Measurements from ENCODE around the gene CHRNA9.

CHRNA9 gene

DNA sequence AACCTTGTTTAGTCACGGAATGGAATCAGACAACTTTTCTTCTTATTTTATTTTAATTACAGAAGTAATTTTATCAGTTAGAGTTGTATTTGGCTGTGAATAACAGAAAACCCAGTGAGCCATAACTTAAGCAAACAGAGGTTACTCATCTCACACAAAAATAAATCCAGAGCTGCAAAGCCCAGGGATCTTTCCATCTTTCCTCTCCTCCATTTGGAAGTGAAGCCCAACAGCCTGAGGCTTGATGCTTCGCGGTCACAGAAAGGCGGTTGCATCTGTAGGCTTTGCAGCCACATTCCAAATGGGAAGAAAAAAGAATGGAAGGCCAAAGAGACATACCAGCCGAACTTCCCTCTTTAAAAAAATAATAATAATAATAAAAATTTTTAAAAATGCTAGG lies 22.6 kb downstream of the CHRNA9 start:
- no peak overlapping the region for H3K4me3 ChIP-seq (ENCODE audit: low read depth, low read length)
- TF ChIP-seq, protein P1, sequence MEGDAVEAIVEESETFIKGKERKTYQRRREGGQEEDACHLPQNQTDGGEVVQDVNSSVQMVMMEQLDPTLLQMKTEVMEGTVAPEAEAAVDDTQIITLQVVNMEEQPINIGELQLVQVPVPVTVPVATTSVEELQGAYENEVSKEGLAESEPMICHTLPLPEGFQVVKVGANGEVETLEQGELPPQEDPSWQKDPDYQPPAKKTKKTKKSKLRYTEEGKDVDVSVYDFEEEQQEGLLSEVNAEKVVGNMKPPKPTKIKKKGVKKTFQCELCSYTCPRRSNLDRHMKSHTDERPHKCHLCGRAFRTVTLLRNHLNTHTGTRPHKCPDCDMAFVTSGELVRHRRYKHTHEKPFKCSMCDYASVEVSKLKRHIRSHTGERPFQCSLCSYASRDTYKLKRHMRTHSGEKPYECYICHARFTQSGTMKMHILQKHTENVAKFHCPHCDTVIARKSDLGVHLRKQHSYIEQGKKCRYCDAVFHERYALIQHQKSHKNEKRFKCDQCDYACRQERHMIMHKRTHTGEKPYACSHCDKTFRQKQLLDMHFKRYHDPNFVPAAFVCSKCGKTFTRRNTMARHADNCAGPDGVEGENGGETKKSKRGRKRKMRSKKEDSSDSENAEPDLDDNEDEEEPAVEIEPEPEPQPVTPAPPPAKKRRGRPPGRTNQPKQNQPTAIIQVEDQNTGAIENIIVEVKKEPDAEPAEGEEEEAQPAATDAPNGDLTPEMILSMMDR (IDR thresholded peaks at IDR 0.05; ENCODE audit: low read depth, low read length) = no peak
- DNase-seq (ENCODE audit: low read depth) = no peak

DNA sequence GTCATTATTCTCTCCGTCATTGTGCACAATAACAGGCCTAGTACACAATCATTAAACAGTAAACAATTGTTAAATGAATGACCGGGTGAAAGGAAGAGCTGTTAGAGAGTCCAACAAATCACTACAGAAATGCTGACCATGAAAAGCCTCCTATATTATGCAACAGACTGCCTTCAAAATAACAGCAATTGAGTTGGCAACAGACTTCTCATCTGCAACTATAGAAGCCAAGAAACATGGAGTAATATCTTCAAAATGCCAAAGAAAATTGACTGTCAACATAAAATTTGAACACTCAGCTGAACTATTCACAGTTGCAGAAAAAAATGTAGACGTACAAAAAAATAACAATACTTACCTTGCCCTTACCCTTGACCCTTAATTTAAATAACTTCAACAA lies 26.2 kb downstream of the CHRNA9 start:
- no peak overlapping the region for H3K4me3 ChIP-seq (ENCODE audit: low read depth, low read length)
- TF ChIP-seq POLR2A (IDR thresholded peaks at IDR 0.05; ENCODE audit: extremely low read depth, insufficient read length) = no peak
- TF ChIP-seq, protein P2, sequence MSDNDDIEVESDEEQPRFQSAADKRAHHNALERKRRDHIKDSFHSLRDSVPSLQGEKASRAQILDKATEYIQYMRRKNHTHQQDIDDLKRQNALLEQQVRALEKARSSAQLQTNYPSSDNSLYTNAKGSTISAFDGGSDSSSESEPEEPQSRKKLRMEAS (IDR thresholded peaks at IDR 0.05; ENCODE audit: low read depth, low read length) = no peak
- TF ChIP-seq MYC (IDR thresholded peaks at IDR 0.05; ENCODE audit: low read depth, low read length) = no peak
- TF ChIP-seq, protein P1 (IDR thresholded peaks at IDR 0.05; ENCODE audit: low read depth, low read length) = no peak

DNA sequence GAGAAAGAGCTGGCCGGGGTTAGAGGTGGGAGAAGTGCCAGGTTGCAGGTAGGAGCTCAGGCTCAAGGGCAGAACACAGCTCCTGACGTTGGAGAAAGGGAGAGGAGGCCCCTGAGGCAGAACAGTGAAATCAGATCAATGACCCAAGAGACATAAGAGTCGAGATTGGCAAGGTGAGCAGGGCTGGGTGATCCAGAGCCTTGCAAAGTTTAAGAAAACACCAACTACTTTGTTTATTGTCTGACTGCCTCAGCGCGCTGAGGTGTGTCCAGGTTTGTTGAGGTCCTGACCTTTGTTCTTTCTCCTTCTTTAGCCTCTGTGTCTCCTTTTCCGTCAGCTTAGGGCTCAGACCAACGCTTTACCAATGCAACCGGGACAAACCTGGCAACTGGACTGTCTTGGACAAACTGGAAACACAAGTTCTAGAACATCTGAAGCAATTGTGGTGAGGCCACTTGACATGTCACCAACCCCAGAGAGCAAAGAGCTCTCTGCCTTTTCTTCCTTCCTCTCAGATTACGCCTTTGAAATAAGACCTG lies 28.3 kb downstream of the CHRNA9 start:
- H3K4me3 ChIP-seq (ENCODE audit: low read depth, low read length) = no peak overlapping the region
- no peak for DNase-seq (ENCODE audit: low read depth)
- TF ChIP-seq, protein P1 (IDR thresholded peaks at IDR 0.05; ENCODE audit: low read depth, low read length) = no peak
- TF ChIP-seq, protein P2 (IDR thresholded peaks at IDR 0.05; ENCODE audit: low read depth, low read length) = no peak
- TF ChIP-seq POLR2A (IDR thresholded peaks at IDR 0.05; ENCODE audit: extremely low read depth, insufficient read length) (no peak), MYC (IDR thresholded peaks at IDR 0.05; ENCODE audit: low read depth, low read length) (no peak)

More for the DNA sequence above, 26.2 kb downstream of the CHRNA9 start:
- DNase-seq (ENCODE audit: low read depth) = no peak

DNA sequence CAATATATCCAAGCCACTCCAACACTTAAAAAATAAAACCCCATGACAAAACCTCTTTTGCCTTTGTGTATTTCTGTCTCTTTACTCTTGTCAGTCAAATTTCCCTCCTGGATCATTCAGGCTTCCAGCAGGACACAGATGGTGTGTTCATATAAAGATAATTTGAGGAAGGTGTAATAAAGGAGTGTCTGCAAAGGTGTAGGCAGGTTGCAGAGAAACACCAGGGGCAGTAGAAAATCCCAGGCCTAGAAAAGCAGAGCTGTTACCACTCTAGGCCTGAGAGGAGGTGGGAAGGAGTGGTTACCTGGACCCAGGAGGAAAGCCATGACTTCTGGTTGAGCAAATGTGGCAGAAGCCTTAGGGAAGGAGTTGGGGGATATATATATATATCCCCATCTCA lies 28.8 kb downstream of the CHRNA9 start:
- TF ChIP-seq POLR2A (IDR thresholded peaks at IDR 0.05; ENCODE audit: extremely low read depth, insufficient read length) (no peak), MYC (IDR thresholded peaks at IDR 0.05; ENCODE audit: low read depth, low read length) (no peak)
- TF ChIP-seq, protein P1 (IDR thresholded peaks at IDR 0.05; ENCODE audit: low read depth, low read length) = no peak
- TF ChIP-seq, protein P2 (IDR thresholded peaks at IDR 0.05; ENCODE audit: low read depth, low read length) = no peak
- no peak overlapping the region for H3K4me3 ChIP-seq (ENCODE audit: low read depth, low read length)
- no peak for DNase-seq (ENCODE audit: low read depth)

DNA sequence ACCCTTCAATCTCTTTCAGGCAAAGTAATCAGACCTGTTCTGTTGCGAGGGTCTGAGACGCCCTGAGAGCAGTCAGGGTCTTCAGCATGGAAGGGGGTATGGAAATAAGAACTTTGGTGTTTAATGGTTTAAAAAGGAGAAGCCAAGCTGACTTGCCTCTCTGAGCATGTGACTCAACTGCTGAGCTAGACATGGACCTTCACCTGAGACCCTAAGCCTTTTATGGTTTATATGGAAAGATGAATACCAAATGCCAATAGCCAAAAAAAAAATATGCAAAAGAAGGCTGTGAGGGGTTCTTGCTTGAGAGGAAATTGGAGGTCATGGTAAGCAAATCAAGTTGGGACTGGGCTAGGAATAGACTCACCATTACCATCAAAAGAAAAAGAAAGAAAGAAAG lies 30.6 kb downstream of the CHRNA9 start:
- no peak for DNase-seq (ENCODE audit: low read depth)
- TF ChIP-seq POLR2A (IDR thresholded peaks at IDR 0.05; ENCODE audit: extremely low read depth, insufficient read length) (no peak), MYC (IDR thresholded peaks at IDR 0.05; ENCODE audit: low read depth, low read length) (no peak)
- TF ChIP-seq, protein P2 (IDR thresholded peaks at IDR 0.05; ENCODE audit: low read depth, low read length) = no peak
- TF ChIP-seq, protein P1 (IDR thresholded peaks at IDR 0.05; ENCODE audit: low read depth, low read length) = no peak
- H3K4me3 ChIP-seq (ENCODE audit: low read depth, low read length) = no peak overlapping the region

DNA sequence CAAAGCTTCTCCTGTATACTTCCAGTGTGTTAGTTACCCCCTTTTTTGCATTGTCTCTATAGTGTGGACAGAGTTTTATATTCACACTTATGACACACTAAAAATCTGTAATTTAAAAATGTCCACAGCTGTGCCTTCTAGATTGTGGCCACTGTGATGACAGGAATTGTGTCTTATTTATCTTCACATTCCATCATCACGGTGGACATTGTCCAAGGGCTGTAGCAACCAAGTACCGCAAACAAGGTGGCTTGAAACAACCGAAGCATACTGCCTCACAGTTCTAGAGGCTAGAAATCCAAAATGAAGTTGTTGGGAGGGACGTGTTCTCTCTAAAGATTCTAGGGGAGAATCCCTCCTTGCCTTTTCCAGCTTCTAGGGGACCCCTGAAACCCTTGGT lies 32.3 kb downstream of the CHRNA9 start:
- TF ChIP-seq POLR2A (IDR thresholded peaks at IDR 0.05; ENCODE audit: extremely low read depth, insufficient read length) (no peak), MYC (IDR thresholded peaks at IDR 0.05; ENCODE audit: low read depth, low read length) (no peak)
- TF ChIP-seq, protein P2 (IDR thresholded peaks at IDR 0.05; ENCODE audit: low read depth, low read length) = no peak
- TF ChIP-seq, protein P1 (IDR thresholded peaks at IDR 0.05; ENCODE audit: low read depth, low read length) = no peak
- DNase-seq (ENCODE audit: low read depth) = no peak
- H3K4me3 ChIP-seq (ENCODE audit: low read depth, low read length) = no peak overlapping the region

All from NB4 (cell line).